HG03025 (cell line): ENCODE results near the gene LEF1.

ENCODE experiments used
- ATAC-seq: cut with Tn5 transposase; IDR thresholded peaks from one replicate; pipeline ENCODE4 v1.9.1; 2021; ENCODE audit warnings: mild to moderate bottlenecking, moderate library complexity; ENCODE audit not compliant: unreplicated experiment, low FRiP score

LEF1 gene

GRCh38 chr4:108180513-108180912 lies 11.8 kb upstream of the LEF1 start:
- ATAC-seq = no peak

- ATAC-seq = no peak
Observed at GRCh38 chr4:108175966-108176365, 7.2 kb upstream of the LEF1 start.

- no peak for ATAC-seq
Observed at GRCh38 chr4:108174856-108175255, 6.1 kb upstream of the LEF1 start.

- no peak for ATAC-seq
Observed at GRCh38 chr4:108173599-108174057, 4.9 kb upstream of the LEF1 start.

- ATAC-seq = peak; percentile 48
Observed at GRCh38 chr4:108172753-108173598, 4.2 kb upstream of the LEF1 start.

- peak; percentile 29 for ATAC-seq
Observed at GRCh38 chr4:108172231-108172752, 3.6 kb upstream of the LEF1 start.

GRCh38 chr4:108171339-108172230 lies 2.9 kb upstream of the LEF1 start:
- no peak for ATAC-seq

- no peak for ATAC-seq
Observed at GRCh38 chr4:108170631-108171338, 2.1 kb upstream of the LEF1 start.

GRCh38 chr4:108169664-108170063 lies 932 bp upstream of the LEF1 start:
- no peak for ATAC-seq

- ATAC-seq = no peak
Observed at GRCh38 chr4:108168160-108168670, 517 bp downstream of the LEF1 start.

- no peak for ATAC-seq
Observed at GRCh38 chr4:108166441-108167315, 2.1 kb downstream of the LEF1 start.

- no peak for ATAC-seq
Observed at GRCh38 chr4:108166038-108166437, 2.7 kb downstream of the LEF1 start.

GRCh38 chr4:108165586-108165985 lies 3.1 kb downstream of the LEF1 start:
- ATAC-seq = no peak

GRCh38 chr4:108163351-108163750 lies 5.4 kb downstream of the LEF1 start:
- ATAC-seq = no peak

- no peak for ATAC-seq
Observed at GRCh38 chr4:108160741-108161352, 7.9 kb downstream of the LEF1 start.

- ATAC-seq = no peak
Observed at GRCh38 chr4:108159845-108160244, 8.9 kb downstream of the LEF1 start.

GRCh38 chr4:108157655-108158054 lies 11.1 kb downstream of the LEF1 start:
- no peak for ATAC-seq

- no peak for ATAC-seq
Observed at GRCh38 chr4:108156391-108156790, 12.3 kb downstream of the LEF1 start.

GRCh38 chr4:108155373-108155772 lies 13.4 kb downstream of the LEF1 start:
- ATAC-seq = no peak
